HuH-7.5 (cell line): ENCODE measurements around the gene ARHGEF39.

Source experiments
- DNase-seq: peaks from one replicate; pipeline ENCODE4 v3.0.0; 2011; ENCODE audit warnings: low spot score

ARHGEF39 gene

DNA sequence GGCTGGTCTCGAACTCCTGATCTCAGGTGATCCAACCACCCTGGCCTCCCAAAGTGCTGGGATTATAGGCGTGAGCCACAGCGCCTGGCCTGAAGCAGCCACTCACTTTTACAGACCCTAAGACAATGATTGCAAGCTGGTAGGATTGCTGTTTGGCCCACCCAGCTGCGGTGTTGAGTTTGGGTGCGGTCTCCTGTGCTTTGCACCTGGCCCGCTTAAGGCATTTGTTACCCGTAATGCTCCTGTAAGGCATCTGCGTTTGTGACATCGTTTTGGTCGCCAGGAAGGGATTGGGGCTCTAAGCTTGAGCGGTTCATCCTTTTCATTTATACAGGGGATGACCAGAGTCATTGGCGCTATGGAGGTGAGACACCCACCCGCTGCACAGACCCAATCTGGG, 10.2 kb upstream of the ARHGEF39 start:
- no peak for DNase-seq

DNA sequence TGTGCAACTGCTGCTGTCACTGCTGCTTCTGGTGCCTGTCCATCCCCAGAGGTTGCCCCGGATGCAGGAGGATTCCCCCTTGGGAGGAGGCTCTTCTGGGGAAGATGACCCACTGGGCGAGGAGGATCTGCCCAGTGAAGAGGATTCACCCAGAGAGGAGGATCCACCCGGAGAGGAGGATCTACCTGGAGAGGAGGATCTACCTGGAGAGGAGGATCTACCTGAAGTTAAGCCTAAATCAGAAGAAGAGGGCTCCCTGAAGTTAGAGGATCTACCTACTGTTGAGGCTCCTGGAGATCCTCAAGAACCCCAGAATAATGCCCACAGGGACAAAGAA, 9.0 kb upstream of the ARHGEF39 start:
- no peak for DNase-seq

DNA sequence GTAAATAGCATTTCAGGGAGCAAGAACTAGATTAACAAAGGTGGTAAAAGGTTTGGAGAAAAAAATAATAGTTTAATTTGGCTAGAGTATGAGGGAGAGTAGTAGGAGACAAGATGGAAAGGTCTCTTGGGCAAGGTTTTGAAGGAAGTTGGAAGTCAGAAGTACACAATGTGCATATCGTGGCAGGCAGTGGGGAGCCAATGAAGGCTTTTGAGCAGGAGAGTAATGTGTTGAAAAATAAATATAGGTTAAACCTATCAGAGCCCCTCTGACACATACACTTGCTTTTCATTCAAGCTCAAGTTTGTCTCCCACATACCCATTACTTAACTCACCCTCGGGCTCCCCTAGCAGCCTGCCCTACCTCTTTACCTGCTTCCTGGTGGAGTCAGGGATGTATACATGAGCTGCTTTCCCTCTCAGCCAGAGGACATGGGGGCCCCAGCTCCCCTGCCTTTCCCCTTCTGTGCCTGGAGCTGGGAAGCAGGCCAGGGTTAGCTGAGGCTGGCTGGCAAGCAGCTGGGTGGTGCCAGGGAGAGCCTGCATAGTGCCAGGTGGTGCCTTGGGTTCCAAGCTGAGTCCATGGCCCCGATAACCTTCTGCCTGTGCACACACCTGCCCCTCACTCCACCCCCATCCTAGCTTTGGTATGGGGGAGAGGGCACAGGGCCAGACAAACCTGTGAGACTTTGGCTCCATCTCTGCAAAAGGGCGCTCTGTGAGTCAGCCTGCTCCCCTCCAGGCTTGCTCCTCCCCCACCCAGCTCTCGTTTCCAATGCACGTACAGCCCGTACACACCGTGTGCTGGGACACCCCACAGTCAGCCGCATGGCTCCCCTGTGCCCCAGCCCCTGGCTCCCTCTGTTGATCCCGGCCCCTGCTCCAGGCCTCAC, 8.4 kb upstream of the ARHGEF39 start, which contains the start of gene CA9:
TSS of gene CA9 (plus strand) at position 797 of the 893 bp plus-strand sequence. CDS start at position 829, 32 bp downstream.
- no peak for DNase-seq

DNA sequence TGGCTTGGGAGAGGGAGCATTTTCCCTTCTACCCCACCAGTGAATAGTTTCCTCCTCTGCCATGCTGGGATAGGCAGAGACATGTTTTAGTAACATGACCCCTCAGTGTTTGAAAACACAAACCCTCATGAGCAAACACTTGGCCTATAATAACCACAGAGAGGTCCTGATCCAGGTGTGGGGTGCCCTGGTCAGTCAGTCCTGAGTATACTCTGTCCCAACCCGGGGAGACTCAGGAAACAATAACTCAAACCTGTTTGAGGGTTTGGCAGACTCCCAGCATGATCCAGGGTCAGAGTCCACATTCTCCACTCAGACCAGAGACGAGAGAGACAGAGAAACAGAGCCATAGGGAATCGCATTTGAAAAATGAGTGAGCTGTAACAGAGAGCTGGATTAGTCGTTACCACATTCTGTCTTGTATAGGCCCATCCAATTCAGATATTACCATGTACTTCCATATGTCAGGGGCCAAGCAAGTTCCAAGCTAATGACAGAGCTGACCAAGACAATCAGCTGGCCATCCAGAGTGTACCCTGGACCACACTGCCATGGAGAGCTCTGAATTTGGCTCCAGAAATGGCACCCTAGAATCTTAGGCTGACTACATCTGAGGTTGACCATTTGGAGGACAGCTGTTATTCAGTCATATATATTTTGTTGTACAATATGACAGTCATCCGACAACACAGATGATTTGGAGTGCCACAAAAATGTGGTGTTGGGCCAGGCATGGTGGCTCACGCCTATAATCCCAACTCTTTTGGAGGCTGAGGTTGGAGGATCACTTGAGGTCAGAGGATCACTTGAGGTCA, 4.5 kb upstream of the ARHGEF39 start:
- DNase-seq: peak; percentile 95

GRCh38 chr9:35667939-35668338, 2.9 kb upstream of the ARHGEF39 start:
- DNase-seq: no peak

- no peak for DNase-seq
Measured at GRCh38 chr9:35666549-35666948, 1.6 kb upstream of the ARHGEF39 start.

- no peak for DNase-seq
Measured at GRCh38 chr9:35666045-35666444, 1.1 kb upstream of the ARHGEF39 start.

- DNase-seq: no peak
Measured at GRCh38 chr9:35665471-35665818, 450 bp upstream of the ARHGEF39 start.

GRCh38 chr9:35662437-35662836, 2.6 kb downstream of the ARHGEF39 start:
- no peak for DNase-seq

DNA sequence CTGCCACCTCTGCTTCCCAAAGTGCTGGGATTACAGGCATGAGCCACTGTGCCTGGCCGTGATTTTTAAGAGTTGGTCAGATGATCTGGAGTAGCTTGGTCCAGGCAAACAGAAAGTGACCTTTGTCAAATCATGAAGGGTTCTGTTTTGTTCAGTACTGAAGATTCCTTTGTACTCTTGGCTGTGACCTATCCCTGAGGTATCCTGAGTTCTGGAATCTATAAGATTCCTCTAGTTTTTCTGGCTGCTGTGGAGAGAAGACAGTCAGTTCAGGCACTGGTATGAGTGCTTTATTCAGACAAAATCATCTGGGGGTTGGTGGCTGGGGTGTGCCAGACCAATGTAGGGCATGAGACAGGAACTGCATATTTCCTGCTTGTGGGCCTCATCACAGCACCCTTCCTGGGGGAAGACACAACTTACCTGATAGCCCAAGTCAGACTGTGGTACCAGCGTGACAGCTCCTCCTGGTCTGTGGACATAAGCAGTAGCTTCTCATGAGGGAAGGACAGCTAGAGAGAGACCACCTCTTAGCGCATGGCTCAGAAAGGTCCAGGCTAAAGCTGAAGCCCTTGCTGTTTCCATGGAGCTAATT, 3.1 kb downstream of the ARHGEF39 start:
- no peak for DNase-seq

DNA sequence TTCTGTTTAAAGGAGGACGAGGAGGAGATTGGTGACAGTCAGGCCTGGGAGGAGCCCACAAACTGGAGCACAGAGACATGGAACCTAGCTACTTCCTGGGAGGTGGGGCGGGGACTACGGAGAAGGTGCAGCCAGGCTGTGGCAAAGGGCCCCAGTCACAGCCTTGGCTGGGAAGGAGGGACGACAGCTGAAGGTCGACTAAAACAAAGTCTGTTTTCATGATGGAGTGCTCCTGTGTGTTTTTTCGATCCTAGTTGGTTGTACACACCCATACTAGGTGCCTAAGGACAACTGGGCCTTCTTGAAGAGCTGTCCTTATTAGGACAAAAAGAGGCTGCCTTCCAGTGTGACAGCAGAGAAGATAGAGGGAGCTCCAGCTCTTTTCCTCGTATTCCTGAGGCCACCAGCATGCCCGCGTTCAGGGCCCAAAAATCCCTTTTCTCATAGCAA, 4.0 kb downstream of the ARHGEF39 start:
- DNase-seq: no peak

- no peak for DNase-seq
Measured at GRCh38 chr9:35659340-35659739, 5.7 kb downstream of the ARHGEF39 start.

- no peak for DNase-seq
Measured at GRCh38 chr9:35658968-35659220, 6.1 kb downstream of the ARHGEF39 start.

DNA sequence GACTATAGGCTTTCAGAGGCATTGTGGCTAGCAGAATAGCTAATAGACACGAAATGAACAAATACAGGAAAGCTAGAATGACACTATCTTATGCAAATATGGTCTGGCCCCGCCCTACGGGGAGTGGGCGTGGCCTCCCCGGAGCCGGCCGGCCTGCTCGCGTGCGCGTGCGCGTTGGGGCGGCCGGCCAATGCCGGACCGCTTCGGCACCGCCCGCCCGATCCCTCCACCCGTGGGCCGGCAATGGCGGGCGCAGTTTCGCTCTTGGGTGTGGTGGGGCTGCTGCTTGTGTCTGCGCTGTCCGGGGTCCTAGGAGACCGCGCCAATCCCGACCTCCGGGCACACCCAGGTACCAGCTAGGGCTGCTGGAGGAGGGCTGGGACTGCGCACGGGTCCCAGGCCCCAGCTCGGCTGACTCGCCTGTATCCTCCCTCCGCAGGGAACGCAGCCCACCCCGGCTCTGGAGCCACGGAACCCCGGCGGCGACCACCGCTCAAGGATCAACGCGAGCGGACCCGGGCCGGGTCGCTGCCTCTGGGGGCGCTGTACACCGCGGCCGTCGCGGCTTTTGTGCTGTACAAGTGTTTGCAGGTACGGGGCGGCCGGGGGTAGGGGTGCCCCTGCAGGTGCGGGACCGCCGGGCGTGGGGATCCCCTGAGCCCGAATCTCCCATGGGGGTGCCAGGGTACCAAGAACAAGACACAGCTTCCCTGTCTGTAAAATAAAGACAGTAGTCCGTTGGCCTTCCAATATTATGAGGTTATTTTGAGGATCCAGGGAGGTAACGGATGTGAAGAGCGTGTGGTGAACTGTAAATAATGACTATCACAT, 6.6 kb downstream of the ARHGEF39 start, which contains the start of gene CCDC107:
TSS of gene CCDC107 (plus strand) at position 156 of the 831 bp plus-strand sequence. CDS start at position 244, 88 bp downstream.
- DNase-seq: peak; percentile 83

DNA sequence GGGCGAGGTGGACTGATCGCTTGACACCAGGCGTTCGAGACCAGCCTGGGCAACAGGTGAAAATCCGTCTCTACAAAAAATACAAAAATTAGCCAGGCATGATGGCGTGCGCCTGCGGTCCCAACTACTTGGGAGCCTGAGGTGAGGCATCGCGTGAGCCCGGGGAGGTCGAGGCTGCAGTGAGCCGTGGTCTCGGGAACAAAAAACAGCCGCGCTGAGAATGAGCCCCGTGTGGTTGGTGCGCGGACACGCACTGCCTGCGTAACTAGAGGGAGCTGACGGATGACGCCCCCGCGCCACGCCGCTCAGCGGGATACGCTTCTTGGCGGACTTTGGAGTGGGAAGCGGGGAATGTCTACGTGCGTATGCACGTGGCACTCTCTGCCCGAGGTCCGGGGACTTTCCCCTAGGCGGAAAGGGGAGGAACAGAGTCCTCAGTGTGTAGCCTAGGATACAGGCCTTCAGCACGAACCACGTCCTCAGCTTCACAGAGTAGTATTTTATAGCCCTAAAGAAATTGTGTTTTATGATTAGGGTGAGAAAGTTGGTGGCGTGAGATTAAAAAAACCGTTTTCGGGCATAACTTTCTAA, 7.4 kb downstream of the ARHGEF39 start, which contains the start of gene RMRP:
TSS of gene RMRP (minus strand) at position 474 of the 591 bp plus-strand sequence.
- DNase-seq: peak; percentile 94

- DNase-seq: no peak
Measured at GRCh38 chr9:35656831-35657545, 8.0 kb downstream of the ARHGEF39 start.

DNA sequence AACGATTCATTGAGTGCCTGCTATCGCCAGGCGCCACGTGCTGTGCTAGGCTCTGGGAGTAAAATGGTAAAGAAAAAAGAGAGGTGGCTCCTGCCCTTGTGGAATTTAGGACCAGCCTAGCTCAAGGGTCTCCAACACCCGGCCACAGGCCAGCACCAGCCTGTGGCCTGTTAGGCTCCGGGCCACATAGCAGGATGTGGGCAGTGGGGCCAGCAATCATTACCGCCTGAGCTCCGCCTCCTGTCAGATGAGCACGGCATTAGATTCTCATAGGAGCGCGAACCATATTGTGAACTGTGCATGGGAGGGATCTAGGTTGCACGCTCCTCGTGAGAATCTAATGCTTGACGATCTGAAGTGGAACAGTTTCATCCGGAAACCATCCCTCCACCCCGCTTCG, 8.6 kb downstream of the ARHGEF39 start:
- DNase-seq: no peak

DNA sequence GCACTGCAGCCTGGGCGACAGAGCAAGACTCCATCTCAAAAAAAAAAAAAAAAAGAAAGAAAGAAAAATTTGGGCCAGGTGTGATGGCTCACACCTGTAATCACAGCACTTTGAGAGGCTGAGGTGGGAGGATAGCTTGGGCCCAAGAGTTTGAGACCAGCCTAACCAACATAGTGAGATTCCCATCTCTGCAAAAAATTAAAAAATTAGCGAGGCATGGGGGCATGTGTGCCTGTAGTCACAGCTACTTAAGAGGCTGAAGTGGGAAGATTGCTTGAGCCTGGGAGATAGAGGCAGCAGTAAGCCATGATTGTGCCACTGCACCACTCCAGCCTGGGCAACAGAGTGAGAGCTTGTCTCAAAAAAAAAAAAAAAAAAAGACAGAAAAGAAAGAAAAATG, 11.4 kb downstream of the ARHGEF39 start:
- DNase-seq: no peak

DNA sequence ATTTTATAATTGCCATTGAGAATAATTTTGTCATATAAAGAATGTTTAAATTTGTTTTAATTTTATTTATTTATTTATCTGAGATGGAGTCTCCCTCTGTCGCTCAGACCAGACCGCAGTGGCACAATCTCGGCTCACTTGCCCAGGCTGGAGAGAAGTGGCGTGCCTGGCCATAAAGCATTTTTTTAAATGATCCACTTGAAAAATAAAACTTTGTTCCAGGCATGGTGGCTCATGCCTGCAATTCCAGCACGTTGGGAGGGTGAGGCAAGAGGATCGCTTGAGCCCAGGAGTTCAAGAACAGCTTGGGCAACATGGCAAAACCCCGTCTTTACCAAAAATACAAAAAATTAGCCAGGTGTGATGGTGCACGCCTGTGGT, 12.2 kb downstream of the ARHGEF39 start:
- no peak for DNase-seq

DNA sequence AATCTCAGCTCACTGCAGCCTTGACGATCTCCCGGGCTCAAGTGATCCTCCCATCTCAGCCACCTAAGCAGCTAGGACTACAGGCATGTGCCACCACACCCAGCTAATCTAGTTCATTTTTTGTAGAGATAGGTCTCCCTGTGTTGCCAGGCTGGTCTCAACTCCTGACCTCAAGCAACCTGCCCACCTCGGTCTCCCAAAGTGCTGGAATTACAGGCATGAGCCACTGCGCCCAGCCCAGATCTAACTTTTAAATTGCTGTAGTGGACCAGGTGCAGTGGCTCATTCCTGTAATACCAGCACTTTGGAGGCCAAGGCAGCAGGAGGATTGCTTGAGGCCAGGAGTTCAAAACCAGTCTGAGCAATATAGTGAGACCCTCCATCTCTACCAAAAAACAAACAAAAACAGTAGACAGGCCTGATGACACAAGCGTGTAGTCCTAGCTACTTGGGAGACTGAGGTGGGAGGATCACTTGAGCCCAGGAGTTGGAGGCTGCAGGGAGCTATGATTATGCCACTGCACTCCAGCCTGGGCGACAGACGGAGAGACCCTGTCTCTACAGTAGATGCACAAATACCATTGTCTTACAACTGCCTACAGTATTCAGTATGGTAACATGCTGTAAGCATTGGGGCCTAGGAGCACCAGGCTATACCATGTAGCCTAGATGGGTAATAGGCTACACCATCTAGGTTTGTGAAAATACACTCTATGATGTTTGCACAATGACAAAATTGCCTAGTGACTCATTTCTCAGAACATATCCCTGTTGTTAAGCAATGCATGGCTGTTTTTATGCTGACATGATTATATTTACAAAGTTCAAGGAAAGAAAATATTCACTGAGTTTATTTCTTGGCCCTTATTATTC, 12.8 kb downstream of the ARHGEF39 start:
- DNase-seq: no peak
